ENCODE data around the gene EIF2D. TPM values are rescaled to one million over a fixed set of nuclear protein-coding genes. Genes with fewer than 3 reads are reported as not detected.

Gene EIF2D
- total and polyA plus RNA-seq, 2 of the 4 experiments (the other 2 are of a cell fraction): 64.3 to 69.4 TPM

DNA sequence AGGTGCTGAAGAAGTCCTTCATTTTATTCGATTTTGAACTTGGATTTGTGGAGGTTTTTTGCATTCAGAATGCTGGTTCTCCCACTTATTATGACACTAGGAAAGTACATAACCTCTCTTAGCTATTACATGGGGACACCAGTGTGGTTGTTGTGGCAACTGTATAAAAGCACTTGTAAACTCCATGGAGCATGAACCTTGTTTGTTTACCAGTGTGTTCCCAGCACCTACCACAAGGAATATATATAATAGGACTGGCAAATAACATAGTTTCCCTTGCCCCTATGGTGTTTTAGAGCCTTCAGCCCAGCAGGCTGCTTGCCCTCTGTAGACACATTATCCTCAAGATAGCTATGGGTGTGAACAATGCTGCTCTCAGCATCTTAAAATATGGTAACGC is 61.8 kb downstream of the EIF2D start:
- H4K8ac ChIP-seq (ENCODE audit: low read depth in 2 of 2, low read length in 2 of 2): no peak overlapping the region
- ChIA-PET POLR2A (ENCODE audit: unreplicated experiment) (no interaction called here), CTCF (no interaction called here)
- H3K27me3 ChIP-seq (ENCODE audit: control insufficient read depth, insufficient read depth, low read length): peaks cover 16% of the 10 kb centered on the region
- no peak overlapping the region for H3K9ac ChIP-seq (ENCODE audit: low read depth, low read length)
- no peaks in the 10 kb centered on the region for H3K36me3 ChIP-seq (ENCODE audit: control insufficient read depth, insufficient read depth, low read length)
- H3K4me2 ChIP-seq (ENCODE audit: low read depth, low read length): no peak overlapping the region
- H2BK5ac ChIP-seq (ENCODE audit: low read depth, low read length, poor library complexity, severe bottlenecking): no peak overlapping the region
- TF ChIP-seq SMC3 (IDR thresholded peaks at IDR 0.05; ENCODE audit: low read depth, low read length): no peak
- no peak for TF ChIP-seq MAFK (IDR thresholded peaks at IDR 0.05; ENCODE audit: low read depth, low read length)
- H4K91ac ChIP-seq (ENCODE audit: insufficient read depth, low read depth, low read length): no peak overlapping the region
- no peaks in the 10 kb centered on the region for H3K9me1 ChIP-seq (ENCODE audit: insufficient read depth, low read length)
- no peak overlapping the region for H2AK9ac ChIP-seq (replicated peaks; ENCODE audit: low read depth, low read length, poor library complexity)
- no peaks in the 10 kb centered on the region for H3K79me1 ChIP-seq (ENCODE audit: low read depth in 1 of 2, low read length in 2 of 2)
- H3K9me3 ChIP-seq (ENCODE audit: control insufficient read depth, insufficient read depth, low read length): no peaks in the 10 kb centered on the region
- no peak overlapping the region for H2AK5ac ChIP-seq (ENCODE audit: low read depth, low read length)
- H3K4me3 ChIP-seq (ENCODE audit: insufficient read depth, low read depth, low read length): no peak overlapping the region
- H2BK120ac ChIP-seq (ENCODE audit: low read depth, low read length): no peak overlapping the region
- H3K23ac ChIP-seq (ENCODE audit: low read depth, low read length): no peak overlapping the region
- in situ Hi-C loops (cut with MboI; ENCODE audit: low sequenced_read_pairs): no loop called here
- H2AFZ ChIP-seq (replicated peaks; ENCODE audit: low read length, poor library complexity): no peak overlapping the region
- H3K4ac ChIP-seq (ENCODE audit: low read depth, low read length): no peak overlapping the region
- WGBS, 2 experiments (ENCODE audit: extremely low coverage in 2 of 2, insufficient read length in 1 of 2): no CpG with 5 or more reads among the region's 2 CpGs
- no peak overlapping the region for H2BK20ac ChIP-seq (ENCODE audit: low read depth, low read length)
- H3K14ac ChIP-seq (replicated peaks; ENCODE audit: low read depth, low read length): no peak overlapping the region
- intact Hi-C loops (cut with micrococcal nuclease): no loop called here
- BruUV-seq (replicated peaks): no TSS peak
- dilution Hi-C loops (cut with HindIII; ENCODE audit: low sequenced_read_pairs, unreplicated experiment): no loop called here
- H4K20me1 ChIP-seq (ENCODE audit: insufficient read depth, low read length): no peaks in the 10 kb centered on the region
- H4K5ac ChIP-seq (ENCODE audit: low read depth, low read length): no peak overlapping the region
- ATAC-seq (ENCODE audit: low read depth): no peak
- no peak overlapping the region for H3K56ac ChIP-seq (ENCODE audit: extremely low read depth, insufficient read depth, low read length)
- no peak for DNase-seq
- no peaks in the 10 kb centered on the region for H3K4me1 ChIP-seq (ENCODE audit: control insufficient read depth, insufficient read depth, low read length)
- no peak overlapping the region for H2BK15ac ChIP-seq (ENCODE audit: low read depth, low read length)
- H3K27ac ChIP-seq (ENCODE audit: insufficient read depth, low read length): no peak overlapping the region
- H3K18ac ChIP-seq (ENCODE audit: low read depth, low read length): no peak overlapping the region
